HG03460 (cell line): Measurements from ENCODE around the gene SMG7.

Source experiments
- ATAC-seq: cut with Tn5 transposase; IDR thresholded peaks from one replicate; pipeline ENCODE4 v1.9.1; 2021; ENCODE audit not compliant: unreplicated experiment

SMG7 gene

DNA sequence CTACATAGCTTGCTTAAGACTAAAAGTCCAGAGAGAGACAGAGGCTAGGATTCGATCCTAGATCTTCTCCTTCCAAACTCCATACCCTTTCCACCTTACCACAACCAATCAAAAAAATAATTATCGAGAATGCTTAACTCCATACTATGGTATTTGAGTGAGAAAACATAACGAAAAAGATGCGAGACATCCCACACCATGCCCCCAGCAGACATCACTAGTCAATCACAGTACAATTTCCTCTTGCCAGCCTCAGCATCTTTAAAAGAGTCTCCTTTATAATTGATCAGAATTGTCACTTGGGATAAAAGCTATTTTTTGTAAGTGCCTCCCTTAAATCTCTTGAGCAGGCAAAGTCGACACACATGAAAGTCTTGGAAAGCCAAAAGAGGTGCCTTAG is 117.1 kb downstream of the SMG7 start:
- ATAC-seq, result no peak

DNA sequence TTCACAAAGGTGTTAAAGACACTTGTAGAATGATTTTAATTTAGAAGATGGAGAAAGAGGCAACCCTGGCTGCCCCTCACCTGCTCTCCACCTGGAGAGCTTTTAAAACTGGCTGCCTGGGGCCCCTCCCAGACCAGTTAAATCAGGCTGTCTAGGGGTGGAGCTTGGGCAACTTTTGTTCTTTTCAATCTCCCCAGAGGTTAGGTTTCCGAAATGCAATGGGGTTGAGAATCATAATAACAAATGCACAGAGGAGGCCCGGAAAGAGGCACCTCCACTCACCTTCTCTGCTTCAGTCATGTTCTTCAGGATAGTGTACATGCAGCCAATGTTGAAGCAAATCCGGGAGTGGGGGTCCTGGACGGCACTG is 117.6 kb downstream of the SMG7 start:
- ATAC-seq, result no peak

DNA sequence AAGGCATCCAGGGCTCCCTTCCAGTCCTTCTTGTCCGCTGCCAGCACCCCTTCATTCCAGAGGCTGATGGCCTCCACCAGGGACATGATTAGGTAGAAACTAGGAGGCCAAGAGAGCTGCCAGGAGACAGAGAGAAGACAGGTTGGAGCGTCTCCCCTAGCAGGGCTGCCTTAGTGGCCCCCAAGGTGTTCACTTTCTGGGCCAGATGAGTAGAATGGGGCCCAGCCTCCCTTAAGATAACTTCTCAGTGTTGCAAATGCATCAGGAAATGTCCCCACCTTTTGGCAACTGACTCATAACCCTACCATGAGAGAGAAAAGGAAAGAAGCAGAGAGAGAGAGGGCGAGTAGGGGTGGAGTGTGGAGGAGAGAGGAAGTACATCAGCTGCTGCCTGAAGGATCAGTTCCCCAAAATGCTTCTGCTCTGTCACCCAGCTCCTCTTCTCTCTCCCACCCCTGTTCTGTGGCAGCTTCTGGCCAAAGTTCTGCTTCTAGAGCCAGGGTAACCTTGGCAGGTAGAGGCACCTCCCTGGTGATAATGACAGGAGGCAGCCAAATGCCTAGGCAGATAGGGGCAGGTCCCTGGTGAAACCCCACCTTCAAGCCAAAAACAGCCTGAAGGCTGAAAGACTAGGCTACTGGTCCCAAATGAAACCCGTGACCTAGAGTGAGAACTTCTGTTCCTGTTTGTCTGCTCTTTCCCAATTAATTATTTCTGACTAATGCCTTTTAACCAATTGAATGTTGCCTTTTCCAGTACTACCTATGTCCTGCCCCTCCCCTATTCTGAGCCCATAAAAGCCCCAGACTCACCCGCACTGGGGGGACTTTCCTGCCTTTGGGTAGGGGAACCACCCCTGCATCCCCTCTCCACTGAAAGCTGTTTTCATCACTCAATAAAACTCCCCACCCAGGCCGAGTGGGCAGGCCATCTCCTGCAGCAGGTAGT is 118.2 kb downstream of the SMG7 start, which contains the start of gene NCF2:
Gene NCF2 (minus strand): TSS at position 216 of the 948 bp plus-strand sequence. CDS start 130 bp downstream, at position 86.
- ATAC-seq, result peak; percentile 80

DNA sequence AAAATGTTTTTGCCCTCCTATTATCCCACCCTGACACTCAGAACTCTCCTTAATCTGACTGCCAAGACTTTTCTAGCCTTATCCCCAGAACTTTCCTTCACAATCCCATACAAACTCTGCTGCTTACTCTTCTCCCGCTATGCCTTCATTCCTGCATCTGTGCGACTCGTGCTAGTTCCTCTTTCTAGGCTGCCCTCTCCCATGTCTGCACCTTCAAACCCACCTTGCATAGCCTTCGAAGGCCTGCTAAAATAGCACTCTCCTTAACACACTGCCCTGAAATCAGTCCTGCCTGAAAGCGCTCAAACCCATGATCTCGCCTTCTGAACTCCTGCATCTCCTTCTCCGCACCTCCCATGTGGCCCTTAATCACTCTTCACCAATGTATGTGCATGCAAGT is 120.4 kb downstream of the SMG7 start:
- ATAC-seq, result no peak

DNA sequence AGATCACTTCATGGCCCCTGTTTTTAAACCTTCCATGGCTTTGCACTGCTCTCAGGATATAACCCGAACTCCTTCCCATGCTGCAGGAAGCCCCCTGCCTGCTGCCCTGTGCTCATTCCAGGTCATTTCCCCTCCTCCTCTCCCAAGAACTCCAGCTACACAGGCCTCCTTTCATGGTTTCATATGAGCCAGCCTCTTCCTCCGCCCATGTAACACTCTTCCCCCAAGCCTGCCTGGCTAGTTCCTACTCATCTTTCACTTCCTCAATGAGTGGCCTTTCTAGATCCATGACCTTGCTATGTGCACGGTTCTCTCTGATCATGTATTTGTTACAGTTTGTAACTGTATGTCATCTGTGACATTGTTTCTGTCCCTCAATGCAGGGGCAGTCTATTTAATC is 121.1 kb downstream of the SMG7 start:
- ATAC-seq, result peak; percentile 45

DNA sequence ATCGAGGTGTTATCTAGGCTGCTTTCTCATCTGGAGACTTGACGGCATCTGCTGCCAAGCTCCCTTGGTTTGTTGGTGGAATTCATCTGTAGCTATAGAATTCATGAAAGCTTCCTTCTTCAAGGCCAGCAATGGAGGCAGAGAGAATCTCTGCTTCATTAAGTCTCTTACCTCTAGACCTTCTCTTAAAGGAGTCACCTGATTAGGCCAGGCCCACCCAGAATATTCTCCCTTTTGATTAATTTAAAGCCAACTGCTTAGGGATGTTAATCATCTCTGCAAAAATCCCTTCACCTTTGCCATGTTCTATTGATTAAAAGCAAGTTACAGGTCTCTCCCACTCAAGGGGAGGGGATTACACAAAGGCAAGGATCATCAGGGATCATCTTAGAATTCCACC is 123.2 kb downstream of the SMG7 start:
- no peak for ATAC-seq

DNA sequence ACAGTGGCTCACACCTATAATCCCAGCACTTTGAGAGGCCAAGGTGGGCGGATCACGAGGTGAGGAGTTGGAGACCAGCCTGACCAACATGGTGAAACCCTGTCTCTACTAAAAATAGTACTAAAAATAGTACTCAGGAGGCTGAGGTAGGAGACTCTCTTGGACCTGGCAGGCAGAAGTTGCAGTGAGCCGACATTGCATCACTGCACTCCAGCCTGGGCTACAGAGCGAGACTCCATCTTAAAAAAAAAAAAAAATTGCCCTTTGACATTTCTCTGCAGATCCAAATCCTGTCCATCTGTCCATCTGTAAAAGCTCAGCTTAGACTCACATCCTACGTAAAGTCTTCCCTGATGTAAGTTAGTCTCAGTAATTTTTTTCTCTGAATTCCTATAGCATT is 124.2 kb downstream of the SMG7 start:
- ATAC-seq, result no peak

DNA sequence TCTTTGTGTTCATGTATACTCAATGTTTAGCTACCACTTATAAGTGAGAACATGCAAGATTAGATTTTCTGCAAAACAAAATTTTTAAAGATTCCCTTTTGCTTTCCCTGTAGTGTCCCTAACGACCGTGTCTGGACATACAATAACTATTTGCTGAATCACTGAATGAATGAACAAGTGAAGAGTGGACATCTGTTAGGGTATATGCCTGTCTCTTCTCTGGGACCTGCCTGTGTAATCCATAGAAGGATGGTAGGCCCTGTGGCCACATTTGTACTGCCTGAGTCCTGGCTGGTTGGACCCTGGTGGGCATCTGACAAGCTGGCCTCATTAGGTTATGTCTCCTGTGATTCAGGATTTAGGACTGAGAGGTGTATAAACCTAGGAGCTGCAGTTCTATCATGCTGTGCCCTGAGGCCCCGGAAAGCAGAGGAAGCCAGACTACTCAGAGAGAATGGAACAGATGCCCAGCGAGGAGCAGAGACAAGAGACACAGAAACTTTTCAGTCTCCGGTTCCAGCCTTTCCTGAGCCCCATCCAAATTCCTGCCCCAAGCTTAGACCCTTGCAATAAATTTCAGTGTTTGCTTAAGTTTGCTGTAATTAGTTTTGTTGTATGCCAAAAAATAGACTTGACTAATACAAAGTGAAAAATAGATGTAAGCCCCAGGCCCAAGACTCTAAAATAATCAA is 125.5 kb downstream of the SMG7 start:
- ATAC-seq, result no peak

DNA sequence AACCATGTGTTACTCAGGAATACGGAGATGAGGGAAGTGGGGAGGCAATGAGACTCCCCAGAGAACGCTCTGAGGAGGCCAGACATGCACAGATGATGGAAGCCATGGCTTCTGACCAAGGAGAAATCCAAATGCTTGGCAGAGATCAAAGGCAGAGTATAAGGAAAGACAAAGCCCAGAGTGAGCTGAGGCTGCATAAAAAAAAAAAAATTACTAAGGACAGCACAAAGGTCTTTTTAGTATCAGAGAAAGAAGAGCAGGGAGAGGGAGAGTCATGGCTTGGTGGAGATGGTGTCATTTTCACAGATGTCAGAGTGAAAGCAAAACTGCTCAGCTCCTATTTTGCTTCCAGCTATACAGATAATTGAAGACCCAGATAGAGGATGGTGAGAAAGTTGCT is 126.1 kb downstream of the SMG7 start:
- ATAC-seq, result peak; percentile 81

DNA sequence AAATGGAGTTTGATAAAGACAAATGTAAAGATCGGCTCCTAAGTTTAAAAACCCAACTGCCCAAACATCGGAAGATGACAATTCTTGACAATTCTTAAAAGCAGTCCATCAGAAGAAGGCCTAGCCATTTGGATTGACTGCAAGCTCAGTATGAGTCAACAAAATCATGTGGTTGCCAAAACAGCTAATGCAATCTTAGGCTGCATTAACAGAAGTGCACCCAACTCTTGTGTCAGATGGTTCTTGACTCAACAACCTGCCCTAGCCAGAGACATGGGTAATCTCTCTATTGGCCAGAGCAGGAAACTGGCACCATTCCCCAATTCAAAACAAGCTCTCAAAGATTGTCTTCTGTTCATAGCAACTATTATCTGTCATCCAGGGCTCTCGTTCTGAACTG is 127.8 kb downstream of the SMG7 start:
- ATAC-seq, result no peak

DNA sequence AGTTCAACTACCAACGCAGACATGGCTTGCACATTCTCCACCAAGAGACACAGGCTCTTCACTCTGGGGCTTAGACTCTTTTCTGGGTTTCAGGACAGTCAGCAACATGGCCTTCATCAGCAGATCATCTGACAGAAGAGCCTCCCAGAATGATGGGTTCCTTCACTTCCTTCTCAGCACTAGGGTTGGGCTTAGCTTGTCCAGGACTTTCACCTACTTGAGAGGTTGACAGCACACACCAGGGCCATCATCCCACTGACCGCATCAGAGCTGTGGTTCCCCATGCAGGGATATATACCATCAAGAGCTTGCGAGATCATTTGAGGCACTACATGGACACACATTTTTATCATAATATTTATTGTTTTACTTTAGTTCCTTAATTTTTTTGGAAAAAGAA is 128.3 kb downstream of the SMG7 start:
- ATAC-seq, result no peak

DNA sequence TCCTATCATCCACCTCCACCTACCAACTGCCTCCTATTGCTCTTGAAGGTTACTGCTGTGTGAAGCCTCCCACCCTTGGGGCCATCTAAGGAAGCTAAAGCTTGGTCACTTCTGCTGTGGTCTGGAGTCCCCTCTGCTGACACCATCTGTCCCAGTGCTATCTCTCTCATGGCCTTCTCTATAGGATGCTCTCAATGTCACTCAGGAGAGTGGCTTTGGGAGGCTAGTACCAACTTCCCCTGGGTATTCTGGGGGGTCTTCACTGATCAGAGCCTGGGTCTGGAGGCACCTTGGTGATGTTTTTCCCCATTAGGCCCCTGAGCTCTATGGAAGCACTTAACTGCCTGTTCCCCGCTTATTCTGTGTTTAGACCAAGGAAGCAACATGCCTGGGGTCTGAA is 130.2 kb downstream of the SMG7 start:
- no peak for ATAC-seq
